GM21576 (cell line): ENCODE data around the gene GABPB1.

Source experiments
- ATAC-seq: cut with Tn5 transposase; IDR thresholded peaks from one replicate; pipeline ENCODE4 v1.9.1; 2021; ENCODE audit warnings: mild to moderate bottlenecking, moderate library complexity; ENCODE audit not compliant: unreplicated experiment

Gene GABPB1

DNA sequence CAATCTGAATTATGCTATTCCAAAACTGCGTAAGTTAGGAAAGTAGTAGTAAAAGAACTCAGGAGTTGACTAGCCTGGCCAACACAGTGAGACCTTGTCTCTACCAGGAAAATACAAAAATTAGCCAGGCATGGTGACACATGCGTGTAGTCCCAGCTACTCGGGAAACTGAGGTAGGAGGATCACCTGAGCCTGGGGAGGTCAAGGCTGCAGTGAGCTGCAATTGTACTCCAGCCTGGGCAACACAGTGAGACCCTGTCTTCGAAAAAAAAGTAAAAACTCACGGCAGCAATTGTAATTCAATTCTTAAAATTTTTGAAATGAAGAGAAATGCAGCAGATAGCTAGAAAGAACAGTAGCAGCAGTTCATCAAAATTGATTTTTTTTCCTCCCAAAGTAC is 9.7 kb downstream of the GABPB1 start:
- no peak for ATAC-seq

DNA sequence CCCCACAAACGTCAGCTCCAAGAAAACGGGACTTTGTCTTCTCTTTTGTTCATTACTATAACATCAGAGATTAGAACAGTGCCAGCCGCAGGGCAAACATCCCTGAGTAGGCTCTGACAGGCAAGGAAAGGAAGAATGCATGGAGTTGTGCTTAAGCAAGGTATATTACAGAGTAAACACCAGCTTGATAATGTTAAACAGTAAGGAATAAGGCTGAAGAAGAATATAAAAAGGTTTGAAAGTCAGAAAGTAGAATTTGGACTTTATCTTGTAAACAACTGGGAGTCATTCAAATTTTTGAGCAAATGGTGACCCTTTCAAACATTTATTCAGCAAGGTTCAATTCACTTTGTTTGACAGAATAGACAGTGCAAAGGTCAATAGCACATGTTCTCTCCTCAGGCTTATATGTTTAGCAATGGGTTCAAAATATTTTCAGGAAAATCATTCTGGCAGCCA is 11.0 kb downstream of the GABPB1 start:
- no peak for ATAC-seq

DNA sequence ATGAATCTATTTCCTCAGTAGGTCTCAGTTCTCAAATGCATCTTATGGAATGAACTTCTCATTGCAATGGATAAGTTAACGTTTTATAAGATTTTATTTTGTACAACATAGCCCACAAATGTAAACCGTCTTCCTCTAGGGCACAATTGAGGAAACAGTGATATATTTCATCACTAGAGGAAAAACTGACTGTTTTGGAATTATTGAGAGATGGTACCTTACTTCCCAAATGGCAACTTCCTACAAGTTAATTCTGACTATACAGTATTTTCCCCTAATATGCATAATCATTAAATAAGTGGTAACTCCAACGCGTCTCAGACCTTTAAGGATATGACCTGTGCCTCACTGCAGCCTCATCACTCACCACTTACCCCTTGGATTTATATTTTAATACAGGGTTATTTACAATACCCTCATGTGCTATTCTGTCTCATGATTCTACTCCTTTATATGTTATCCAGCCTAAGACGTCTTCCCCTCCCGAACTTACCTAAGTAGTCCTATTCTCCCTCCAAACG is 13.3 kb downstream of the GABPB1 start:
- ATAC-seq: no peak

DNA sequence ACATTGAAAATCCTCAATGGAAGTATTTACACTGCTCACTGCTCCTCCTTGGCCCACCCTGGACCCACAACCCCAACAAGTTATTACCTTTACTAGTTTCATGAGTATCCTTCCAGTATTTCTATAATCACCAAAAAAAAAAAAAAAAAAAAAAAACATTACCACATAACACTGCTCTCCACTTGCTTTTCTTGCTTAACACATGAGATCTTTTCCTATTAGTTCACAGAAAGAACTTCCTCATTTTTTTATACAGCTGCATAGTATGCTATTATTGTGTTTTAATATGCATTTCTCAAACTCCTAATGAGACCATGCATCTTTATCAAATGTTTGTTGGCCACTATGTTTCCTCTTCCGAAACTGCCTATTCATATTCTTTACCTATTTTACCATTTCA is 14.6 kb downstream of the GABPB1 start:
- ATAC-seq: no peak

DNA sequence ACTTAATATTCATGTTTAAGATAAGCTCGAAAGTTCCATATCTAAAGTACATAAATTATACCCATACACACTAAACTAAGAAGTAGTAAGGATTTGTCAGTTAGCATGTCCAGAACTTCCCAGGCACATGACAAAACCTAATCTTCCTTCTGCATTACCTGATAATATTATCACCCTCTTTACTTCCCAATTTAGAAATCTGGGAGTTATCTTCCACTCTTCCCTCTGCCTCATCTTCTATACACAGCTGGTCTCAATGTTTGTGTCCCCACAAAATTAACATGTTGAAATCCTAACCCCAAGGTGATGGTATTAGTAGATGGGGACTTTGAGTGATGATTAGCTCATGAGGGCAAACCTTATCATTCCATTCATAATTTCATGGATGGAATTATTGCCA is 15.3 kb downstream of the GABPB1 start:
- ATAC-seq: no peak

DNA sequence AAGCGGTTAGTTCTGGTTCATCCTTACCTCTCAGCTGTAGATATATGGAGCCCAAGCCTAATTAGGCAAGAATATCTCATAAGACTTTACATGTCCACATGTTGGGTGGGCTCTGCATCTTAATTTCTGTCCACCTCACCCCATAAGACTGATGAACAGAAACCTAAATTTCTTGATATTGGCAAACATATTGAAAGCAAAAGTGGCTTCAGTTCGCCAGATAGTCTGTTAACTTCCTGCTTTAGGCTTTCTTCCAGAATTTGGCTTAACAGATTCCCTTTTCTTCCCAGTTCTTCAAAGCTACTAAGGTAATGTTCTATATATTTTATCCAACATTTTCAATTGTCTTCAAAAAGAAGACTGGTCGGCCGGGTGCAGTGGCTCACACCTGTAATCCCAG is 19.7 kb downstream of the GABPB1 start:
- no peak for ATAC-seq

DNA sequence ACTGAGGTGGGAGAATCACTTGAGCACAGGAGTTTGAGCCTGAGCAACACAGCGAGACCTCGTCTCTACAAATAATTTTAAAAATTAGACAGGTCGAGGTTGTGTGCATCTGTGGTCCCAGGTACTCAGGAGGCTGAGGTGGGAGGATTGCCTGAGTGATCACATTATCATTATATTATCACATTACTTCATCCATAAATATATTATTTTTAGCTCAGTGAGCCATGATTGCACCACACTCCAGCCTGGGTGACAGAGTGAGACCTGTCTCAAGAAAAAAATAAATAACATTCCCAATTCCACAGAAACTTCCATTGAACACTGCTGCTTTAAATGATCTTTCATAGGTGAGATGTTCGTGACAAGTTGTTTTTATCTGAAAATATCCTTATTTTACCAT is 21.8 kb downstream of the GABPB1 start:
- ATAC-seq: no peak

DNA sequence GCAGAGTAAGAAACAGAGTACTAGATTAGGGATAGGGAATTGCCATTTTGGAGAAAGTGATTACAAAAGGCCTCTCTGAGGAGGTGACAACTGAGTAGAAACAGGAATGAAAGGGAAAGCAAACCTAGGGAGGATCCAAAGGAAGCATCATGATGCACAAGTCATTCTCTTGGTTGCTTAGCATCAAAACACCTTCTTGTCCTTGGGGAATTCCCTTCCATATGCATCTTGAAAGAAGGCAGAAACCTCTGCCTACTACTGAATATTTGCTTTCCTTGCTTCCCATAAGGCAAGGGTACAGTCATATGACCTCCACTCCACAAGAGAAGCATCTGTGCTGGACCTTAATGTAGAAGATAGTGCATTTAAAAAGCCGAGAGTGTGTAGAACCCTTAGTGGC is 24.1 kb downstream of the GABPB1 start:
- ATAC-seq: no peak

DNA sequence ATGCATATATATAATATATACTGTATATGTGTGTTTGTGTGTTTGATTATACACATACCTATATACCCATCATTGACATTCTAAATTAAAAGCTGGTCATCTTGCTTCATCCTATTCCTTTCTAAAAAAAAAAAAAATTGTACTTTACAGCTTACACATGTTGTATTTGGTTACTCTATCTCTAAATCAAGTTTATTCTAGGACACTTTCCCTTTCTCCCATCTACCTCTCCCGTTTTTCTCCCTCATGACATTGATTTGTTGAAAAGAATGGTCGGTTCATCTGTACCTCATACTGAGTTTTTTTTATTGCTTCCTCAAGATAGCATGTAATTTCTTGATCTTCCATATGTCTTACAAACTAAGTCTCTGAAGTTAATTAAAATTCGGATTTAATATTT is 26.9 kb downstream of the GABPB1 start:
- no peak for ATAC-seq

DNA sequence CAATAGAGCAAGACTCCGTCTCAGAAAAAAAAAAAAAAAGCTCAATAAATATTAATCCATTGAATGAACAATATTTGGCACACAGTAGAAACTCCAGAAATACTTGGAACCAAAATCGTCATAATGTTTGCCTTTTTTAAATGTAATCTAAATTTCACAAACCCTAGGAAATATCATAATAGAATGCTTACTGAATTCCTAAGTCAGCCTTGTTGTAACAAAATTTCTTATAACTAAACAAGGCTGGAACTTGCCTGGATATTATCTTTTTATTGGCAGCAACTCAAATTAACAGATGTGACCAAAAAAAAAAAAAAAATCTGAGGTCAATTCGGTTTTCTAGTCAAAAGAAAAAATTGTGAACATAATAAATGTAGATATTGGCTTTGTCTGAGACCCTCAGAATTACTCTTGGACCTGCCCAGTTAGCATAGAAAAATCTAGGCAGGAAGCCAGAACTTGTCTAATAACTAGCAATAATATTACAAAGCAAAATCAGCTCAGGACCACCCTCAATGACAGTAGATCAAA is 33.3 kb downstream of the GABPB1 start:
- no peak for ATAC-seq

DNA sequence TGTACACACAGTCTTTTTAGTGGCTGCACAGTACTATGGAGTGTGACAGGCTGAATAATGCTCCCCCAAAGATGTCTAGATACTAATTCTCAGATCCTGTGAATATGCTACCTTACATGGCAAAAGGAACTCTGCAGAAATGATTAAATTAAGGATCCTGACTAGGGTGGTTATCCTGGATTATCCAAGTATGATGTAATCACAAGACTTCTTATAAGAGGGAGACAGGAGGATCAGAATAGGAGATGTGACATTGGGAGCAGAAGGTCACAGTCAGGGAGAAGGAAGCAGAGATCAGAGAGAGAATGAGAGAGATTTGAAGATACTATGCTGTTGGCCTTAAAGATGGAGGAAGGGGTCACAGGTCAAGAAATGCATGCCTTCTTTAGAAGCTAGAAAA is 34.5 kb downstream of the GABPB1 start:
- ATAC-seq: no peak

DNA sequence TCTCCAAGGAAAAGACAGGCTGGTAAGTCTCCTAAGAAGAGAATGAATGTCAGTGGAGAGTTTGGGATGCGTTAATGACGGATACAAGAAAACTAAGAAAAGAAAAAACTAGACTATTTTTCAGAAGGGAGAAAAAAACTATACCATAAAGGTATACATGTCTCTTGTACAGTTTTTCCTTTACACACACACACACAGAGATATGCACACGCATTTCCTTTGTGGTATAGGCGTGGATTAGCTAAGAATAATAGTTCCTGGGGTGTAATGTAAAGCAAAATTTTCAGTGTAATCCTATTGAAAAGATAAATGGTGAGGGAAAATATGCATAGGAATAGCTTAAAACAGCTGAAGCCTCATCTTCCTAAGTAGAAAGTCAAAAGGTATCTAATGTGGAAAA is 36.3 kb downstream of the GABPB1 start:
- ATAC-seq: no peak

DNA sequence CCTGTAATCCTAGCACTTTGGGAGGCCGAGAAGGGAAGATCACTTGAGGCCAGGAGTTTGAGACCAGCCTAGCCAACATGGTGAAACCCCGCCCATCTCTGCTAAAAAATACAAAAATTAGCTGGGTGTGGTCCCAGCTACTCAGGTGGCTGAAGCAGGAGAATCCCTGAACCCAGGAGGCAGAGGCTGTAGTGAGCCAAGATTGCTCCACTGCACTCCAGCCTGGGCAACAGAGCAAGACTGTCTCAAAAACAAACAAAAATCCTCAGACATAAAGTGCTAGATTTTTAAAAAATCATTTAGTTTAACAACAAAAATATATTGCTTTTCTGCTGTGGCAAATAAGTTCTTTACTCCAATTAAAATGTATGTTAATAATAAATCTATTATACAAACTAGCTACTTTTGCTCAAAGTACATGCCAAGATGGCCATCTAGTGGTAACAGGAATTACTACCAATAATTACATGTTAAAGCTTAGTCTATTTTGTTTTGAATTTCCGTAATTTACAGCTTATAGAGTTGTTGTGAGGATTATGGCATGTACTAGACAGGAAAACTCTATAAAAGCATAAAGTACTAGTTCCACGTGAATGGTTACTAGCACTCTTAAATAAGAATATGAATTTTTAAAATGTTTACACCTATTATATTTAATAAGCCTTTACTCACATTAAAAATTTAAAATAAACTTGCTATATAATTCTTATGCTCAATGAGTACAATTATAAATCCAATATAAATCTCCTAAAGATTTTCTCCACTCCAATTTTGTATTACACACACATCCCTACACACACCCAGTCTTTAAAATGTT is 39.0 kb downstream of the GABPB1 start:
- no peak for ATAC-seq

DNA sequence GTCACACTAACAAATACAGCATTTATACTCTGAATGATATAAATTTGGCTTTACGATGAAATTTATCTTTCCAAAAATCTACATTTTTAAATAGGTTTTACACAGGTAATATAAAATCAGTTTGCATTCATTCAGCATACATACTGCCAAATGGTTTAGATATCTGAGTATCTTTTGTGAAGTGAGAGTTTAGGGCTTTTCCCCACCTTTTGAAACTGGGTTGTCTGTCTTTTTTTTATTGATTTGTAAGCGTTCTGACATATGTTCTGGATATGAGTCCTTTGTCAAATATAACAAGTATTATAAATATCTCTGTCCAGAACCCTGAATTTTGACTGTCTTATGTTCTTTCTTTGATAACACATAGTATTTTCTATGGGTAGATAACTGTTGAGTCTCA is 42.4 kb downstream of the GABPB1 start:
- ATAC-seq: no peak

DNA sequence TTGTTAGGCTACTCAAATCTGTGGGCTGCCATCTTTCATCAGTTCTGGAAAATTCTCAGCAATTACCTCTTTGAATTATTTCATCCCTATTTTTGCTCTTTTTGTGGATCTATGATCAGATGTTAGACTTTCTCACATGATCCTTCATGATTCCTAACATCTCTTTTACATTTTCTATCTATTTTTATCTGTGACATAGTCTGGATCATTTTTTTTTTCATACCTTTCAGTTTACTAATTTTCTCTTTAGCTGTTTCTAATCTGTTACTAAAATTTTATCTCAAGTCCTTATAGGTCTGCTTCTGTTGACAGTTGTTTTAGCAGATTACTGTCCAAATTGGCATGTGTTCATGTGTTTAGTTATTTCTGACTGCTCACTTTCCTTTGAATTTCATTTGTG is 47.2 kb downstream of the GABPB1 start:
- ATAC-seq: no peak

DNA sequence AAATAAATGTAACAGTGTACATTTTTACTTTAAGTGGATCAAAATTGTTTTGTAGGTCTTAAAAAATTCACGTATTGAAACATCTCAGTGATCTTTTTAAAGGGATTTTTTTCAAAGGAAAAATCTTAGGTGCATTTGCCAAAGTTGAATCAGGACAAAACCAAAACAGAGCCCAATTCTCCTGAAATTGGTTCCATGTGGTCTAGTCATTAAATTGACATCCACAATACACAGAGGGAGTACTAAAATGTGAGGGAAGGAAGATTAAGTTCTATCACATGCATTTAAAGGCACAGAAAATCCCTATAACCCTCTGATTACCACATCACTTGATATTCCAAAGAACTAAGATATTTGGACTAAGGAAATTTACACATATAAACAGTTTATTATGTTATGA is 50.2 kb downstream of the GABPB1 start:
- ATAC-seq: no peak

DNA sequence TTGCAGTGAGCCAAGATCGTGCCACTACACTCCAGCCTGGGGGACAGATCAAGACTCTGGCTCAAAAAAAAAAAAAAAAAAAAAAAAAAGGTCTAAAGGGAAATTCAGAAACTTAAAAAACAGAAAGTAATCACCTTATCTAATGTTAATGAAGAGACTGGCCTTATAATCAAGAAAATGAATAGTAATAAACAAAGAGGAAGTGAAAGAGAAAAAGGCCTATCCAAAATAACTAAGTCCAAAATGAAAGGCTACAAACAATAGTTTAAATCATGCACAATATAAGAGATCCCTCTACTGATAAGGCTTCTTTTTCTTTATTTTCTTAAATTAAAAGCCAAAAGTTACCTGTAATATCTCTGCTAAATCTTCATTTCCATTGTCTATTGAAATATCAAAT is 52.4 kb downstream of the GABPB1 start:
- no peak for ATAC-seq

DNA sequence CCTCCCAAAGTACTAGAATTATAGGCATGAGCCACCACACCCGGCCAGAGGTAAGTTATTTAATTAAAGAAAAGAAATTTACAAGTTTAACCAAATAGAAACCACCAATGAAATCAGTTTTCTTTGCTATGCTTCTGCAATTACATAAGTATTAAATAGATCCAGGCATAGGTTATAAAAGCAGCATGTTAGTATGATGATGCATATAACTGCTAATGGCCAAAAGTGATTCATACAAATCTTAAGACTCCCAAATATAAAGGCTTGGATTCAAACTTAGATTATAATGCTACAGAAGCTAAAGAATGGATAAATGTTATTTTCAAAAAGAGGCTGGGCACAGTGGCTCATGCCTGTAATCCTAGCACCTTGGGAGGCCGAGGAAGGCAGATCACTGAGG is 56.7 kb downstream of the GABPB1 start:
- no peak for ATAC-seq

DNA sequence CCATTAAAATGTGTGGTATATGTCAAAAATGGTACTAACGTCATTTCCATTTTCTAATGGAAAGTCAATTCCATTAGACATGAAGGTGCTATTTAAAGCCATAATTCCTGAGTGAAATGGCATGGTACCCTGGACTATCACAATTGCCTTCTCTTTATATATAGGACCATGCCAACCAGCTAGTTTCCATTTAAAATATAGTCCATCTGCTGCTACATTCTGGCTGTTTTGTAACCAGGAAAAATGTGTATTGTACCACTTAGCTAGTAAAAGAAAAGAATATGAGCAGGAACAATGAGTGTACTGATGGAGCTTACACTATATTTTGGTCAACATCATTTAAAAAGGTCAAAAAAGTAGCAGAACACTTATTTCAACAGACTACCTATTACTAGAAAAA is 59.0 kb downstream of the GABPB1 start:
- ATAC-seq: no peak

DNA sequence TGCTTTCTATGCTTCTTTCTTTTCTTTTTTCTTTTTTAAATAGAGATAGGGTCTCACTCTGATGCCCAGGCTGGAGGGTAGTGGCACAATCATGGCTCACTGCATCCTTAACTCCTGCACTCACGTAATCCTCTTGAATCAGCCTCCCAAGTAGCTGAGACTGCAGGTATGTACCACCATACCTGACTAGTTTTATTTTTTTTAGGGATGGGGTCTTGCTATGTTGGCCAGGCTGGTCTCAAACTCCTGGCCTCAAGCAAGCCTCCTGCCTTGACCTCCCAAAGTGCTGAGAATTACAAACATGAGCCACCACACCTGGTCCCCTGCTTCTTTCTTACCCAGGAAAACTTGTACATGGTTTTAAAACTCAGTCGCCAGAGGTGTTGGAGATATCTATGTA is 65.2 kb downstream of the GABPB1 start:
- no peak for ATAC-seq

DNA sequence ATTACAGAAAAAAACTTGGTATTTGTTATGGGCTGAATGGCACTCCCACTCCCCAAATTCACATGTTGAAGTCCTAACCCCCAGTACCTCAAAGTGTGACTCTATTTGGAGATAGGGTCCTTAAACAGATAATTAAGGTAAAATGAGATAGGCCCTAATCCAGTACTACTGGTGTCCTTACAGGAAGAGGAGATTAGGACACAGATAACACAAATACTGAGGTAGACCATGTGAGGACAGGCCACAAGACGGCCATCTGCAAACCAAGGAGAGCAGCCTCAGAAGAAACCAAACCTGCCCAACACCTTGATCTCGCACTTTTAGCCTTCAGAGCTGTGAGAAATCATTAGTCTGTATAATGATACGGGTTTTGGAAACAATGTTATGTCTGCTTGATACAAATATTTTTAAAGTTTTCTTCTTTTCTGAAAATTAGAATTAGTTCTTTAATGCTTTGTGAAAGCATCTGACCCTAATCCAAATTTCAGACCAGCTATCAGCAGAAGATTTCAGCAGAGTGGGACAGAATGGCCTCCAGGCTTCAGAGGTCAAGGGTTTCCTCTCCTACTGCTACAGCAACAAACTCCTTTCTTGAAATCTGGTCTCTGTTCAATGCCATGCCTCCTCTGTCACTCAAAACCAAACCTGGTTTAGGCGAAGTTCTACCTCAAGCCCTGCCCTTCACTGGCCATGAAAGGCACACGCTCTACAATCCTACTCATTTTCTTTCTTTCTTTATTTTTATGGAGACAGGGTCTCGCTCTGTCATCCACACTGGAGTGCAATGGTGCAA is 67.5 kb downstream of the GABPB1 start:
- ATAC-seq: no peak

DNA sequence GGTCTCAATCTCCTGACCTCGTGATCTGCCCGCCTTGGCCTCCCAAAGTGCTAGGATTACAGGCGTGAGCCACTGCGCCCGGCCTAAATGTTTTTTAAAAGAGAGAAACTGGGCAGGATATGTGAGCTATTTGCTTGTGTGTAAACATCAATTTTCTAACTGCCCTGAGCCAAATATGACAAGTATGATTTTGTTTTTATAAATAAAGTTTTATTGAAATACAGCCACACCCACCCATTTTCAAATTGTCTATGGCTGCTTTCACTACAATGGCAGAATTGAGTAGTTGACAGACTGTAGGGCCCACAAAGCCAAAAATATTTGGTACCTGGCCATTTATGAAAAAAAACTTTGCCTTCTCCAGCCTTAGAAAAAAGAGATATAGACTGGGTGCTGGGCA is 73.6 kb downstream of the GABPB1 start:
- no peak for ATAC-seq
